Trophoblast cell (in vitro differentiated cells and primary cell): ENCODE results near the gene GPR61.

Source experiments
- DNase-seq, 2 donors: peaks; one replicate each; pipeline ENCODE4 v3.0.0-alpha.2; 2016
- H2AFZ ChIP-seq: 2 replicates; pipeline ENCODE4 v1.6.1; 2013; ENCODE audit warnings: low read length, moderate library complexity, mild to moderate bottlenecking; ENCODE audit not compliant: insufficient read depth, poor library complexity
- H2AK5ac ChIP-seq: 2 replicates; pipeline ENCODE4 v1.6.1; 2013; ENCODE audit warnings: mild to moderate bottlenecking, low read length
- H2BK120ac ChIP-seq: 2 replicates; pipeline ENCODE4 v1.6.1; 2013; ENCODE audit warnings: low read length, mild to moderate bottlenecking, moderate library complexity; ENCODE audit not compliant: insufficient read depth, poor library complexity
- H2BK12ac ChIP-seq: 2 replicates; pipeline ENCODE4 v1.6.1; 2013; ENCODE audit warnings: mild to moderate bottlenecking, low read length, moderate library complexity
- H2BK5ac ChIP-seq: 2 replicates; pipeline ENCODE4 v1.6.1; 2013; ENCODE audit warnings: low read length, low read depth, moderate library complexity, mild to moderate bottlenecking; ENCODE audit not compliant: poor library complexity
- H3K14ac ChIP-seq: 2 replicates; pipeline ENCODE4 v1.6.1; 2013; ENCODE audit warnings: mild to moderate bottlenecking, low read length
- H3K18ac ChIP-seq: 2 replicates; pipeline ENCODE4 v1.6.1; 2013; ENCODE audit warnings: mild to moderate bottlenecking, low read length
- H3K23ac ChIP-seq: 2 replicates; pipeline ENCODE4 v1.6.1; 2013; ENCODE audit warnings: low read length
- H3K27ac ChIP-seq: 2 replicates; pipeline ENCODE4 v1.5.1; 2013; ENCODE audit warnings: low read depth, mild to moderate bottlenecking, inconsistent platforms, low read length, moderate library complexity
- H3K27me3 ChIP-seq: 2 replicates; pipeline ENCODE4 v1.6.1; 2013; ENCODE audit warnings: inconsistent platforms, mild to moderate bottlenecking, low read length, moderate library complexity; ENCODE audit not compliant: insufficient read depth
- H3K36me3 ChIP-seq, 2 experiments: 1 replicate in 1 of 2; 2 replicates in 1 of 2; pipeline ENCODE4 v1.6.1; 2013; ENCODE audit warnings: low read length in 2 of 2, mild to moderate bottlenecking in 2 of 2, moderate library complexity in 1 of 2; ENCODE audit not compliant: insufficient read depth in 2 of 2, control insufficient read depth in 1 of 2
- H3K4ac ChIP-seq: 2 replicates; pipeline ENCODE4 v1.6.1; 2013; ENCODE audit warnings: low read depth, mild to moderate bottlenecking, low read length, moderate library complexity
- H3K4me1 ChIP-seq, 2 experiments: 1 replicate in 1 of 2; 2 replicates in 1 of 2; pipeline ENCODE4 v1.6.1; 2013; ENCODE audit warnings: low read length in 2 of 2, mild to moderate bottlenecking in 2 of 2, moderate library complexity in 1 of 2; ENCODE audit not compliant: insufficient read depth in 2 of 2, control insufficient read depth in 1 of 2
- H3K4me2 ChIP-seq: 2 replicates; pipeline ENCODE4 v1.6.1; 2013; ENCODE audit warnings: inconsistent platforms, mild to moderate bottlenecking, low read length, moderate library complexity
- H3K4me3 ChIP-seq: 2 replicates; pipeline ENCODE4 v1.5.1; 2013; ENCODE audit warnings: mild to moderate bottlenecking, low read depth, low read length, inconsistent platforms
- H3K79me1 ChIP-seq: one replicate; pipeline ENCODE4 v1.6.1; 2013; ENCODE audit warnings: low read length
- H3K79me2 ChIP-seq: 2 replicates; pipeline ENCODE4 v1.6.1; 2013; ENCODE audit warnings: low read length, mild to moderate bottlenecking; ENCODE audit not compliant: control insufficient read depth, insufficient read depth, poor library complexity
- H3K9ac ChIP-seq: 2 replicates; pipeline ENCODE4 v1.6.1; 2013; ENCODE audit warnings: mild to moderate bottlenecking, low read length
- H3K9me3 ChIP-seq: 2 replicates; pipeline ENCODE4 v1.6.1; 2013; ENCODE audit warnings: low read depth, mild to moderate bottlenecking, control low read depth, inconsistent platforms, low read length; ENCODE audit not compliant: insufficient read depth
- H4K12ac ChIP-seq: 2 replicates; pipeline ENCODE4 v1.6.1; 2013; ENCODE audit warnings: low read depth, mild to moderate bottlenecking, low read length, moderate library complexity
- H4K8ac ChIP-seq: 2 replicates; pipeline ENCODE4 v1.6.1; 2013; ENCODE audit warnings: low read depth, mild to moderate bottlenecking, low read length, moderate library complexity
- H4K91ac ChIP-seq: one replicate; pipeline ENCODE4 v1.6.1; 2013; ENCODE audit warnings: low read depth, mild to moderate bottlenecking, low read length, moderate library complexity
- WGBS: extraction: QIAGEN DNeasy Blood & Tissue Kit; methylation state at CpG from one replicate; pipeline ENCODE4 v1.1.7; 2013; ENCODE audit warnings: missing lambda C conversion rate; ENCODE audit not compliant: insufficient read length, insufficient coverage; ENCODE audit errors: extremely low coverage; 5-methylcytosine and 5-hydroxymethylcytosine counted together

Gene GPR61

DNA sequence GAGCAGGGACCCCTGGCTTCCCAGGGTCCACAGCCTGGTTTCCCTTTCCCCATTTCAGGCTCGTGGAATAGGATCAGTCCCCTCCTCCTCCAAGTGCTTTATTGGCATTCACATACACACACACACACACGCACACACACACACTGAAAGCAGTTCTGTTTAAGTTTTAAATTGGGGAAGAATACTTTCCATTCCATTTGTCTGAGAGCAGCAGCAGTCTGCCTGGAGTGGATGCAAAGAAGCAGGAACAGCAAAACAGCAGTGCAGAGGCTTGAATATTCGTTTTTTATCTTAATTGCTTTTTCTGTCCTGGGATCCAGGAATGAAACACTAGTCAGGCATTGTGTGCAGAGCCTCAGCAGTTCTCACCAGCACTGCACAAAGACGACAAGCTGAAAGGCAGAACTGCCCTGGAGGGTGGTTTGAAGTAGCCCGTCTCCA, 38.7 kb upstream of the GPR61 start:
- Histone ChIP-seq H2AK5ac (no peak overlapping the region), H3K27ac (peak overlapping the region; percentile 24), H2AFZ (no peak overlapping the region), H3K4me2 (peak overlapping the region; percentile 37), H3K9me3 (no peaks in the 10 kb centered on the region), H3K79me2 (no peaks in the 10 kb centered on the region), H3K27me3 (no peaks in the 10 kb centered on the region), H2BK12ac (no peak overlapping the region), H4K8ac (no peak overlapping the region), H3K18ac (no peak overlapping the region), H3K4me1 (peaks cover 15 to 24% of the 10 kb centered on the region in 2 experiments), H3K4me3 (no peak overlapping the region), H3K4ac (no peak overlapping the region), H3K23ac (no peak overlapping the region), H3K36me3 (peaks cover 6 to 11% of the 10 kb centered on the region in 2 experiments), H3K79me1 (peaks cover 2% of the 10 kb centered on the region), H4K12ac (no peak overlapping the region), H4K91ac (no peak overlapping the region), H3K14ac (no peak overlapping the region), H3K9ac (no peak overlapping the region), H2BK120ac (no peak overlapping the region), H2BK5ac (no peak overlapping the region)
- peak in 1 of 2 donors; percentile 11 for DNase-seq
- WGBS = no CpG with 5 or more reads among the region's 5 CpGs

DNA sequence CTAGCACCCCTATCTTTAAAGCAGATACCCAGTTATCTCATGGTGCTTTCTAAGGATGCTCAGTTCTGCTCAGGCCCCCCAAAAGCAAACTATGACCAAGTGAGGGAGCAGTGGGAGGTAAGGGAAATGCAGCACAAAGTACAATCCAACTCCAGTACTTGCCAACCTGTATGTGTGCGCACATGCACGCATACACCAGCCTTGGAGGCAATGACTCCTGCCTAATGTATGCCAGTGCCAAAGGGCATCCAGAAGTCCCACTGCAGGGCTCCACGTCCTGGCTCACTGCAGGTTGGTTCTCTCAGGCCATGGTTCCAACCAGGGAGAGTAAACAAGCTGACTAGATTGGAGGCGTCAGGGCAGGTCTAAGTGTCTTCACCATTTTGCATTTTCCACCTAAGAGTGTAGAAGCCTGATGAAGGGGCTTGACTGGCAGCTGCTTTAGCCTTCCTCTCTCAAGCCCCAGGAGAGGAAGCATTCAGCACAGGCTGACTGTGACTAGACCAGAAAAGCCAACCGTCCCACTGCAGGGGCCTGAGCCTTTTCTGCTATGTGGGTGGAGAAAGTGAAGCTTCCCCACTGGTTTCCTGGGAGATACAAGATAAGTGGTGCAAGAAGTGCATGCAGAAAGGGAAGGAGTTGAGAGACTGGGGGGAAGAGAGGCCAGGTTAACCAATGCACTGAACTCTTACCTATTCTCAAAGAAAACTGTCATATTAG, 37.9 kb upstream of the GPR61 start:
- Histone ChIP-seq H4K91ac (no peak overlapping the region), H4K12ac (no peak overlapping the region), H3K9me3 (no peaks in the 10 kb centered on the region), H2AFZ (no peak overlapping the region), H3K23ac (no peak overlapping the region), H3K79me1 (peaks cover 2% of the 10 kb centered on the region), H3K4me1 (peaks cover 15 to 24% of the 10 kb centered on the region in 2 experiments), H2AK5ac (no peak overlapping the region), H2BK12ac (no peak overlapping the region), H3K27me3 (no peaks in the 10 kb centered on the region), H3K4ac (no peak overlapping the region), H3K36me3 (peaks cover 2 to 5% of the 10 kb centered on the region in 2 experiments), H3K27ac (no peak overlapping the region), H3K4me2 (no peak overlapping the region), H2BK5ac (no peak overlapping the region), H3K79me2 (no peaks in the 10 kb centered on the region), H3K14ac (no peak overlapping the region), H3K18ac (no peak overlapping the region), H3K9ac (no peak overlapping the region), H4K8ac (no peak overlapping the region), H2BK120ac (no peak overlapping the region), H3K4me3 (no peak overlapping the region)
- WGBS = no CpG with 5 or more reads among the region's 5 CpGs
- no peak for DNase-seq

DNA sequence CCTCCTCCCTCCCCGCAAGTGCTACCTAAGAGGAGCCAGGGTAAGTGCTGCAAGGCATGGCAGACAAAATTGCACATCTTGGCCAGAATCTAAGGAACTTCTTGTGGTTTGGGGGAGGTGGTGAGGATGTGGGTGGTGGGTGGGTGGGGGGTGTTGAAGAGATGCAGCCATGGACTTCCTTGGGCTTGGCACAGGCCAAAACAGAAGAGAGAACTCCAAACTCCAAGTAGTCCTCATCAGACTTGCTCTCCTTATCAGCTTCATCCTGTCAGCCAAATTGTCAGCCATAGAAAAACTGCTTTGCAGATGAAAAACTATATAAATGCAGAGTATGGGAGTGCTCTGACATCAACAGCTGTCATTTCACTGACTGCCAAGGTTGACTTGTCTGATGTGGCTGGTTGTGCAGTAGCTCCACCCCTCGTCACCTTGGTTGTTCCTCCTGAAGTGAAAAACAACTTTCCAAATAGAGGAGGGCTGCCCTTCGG, 37.3 kb upstream of the GPR61 start:
- H3K4me1 ChIP-seq = peaks cover 15 to 24% of the 10 kb centered on the region in 2 experiments
- no peak overlapping the region for H3K4ac ChIP-seq
- H3K18ac ChIP-seq = no peak overlapping the region
- H2BK5ac ChIP-seq = no peak overlapping the region
- H3K9ac ChIP-seq = no peak overlapping the region
- no peak overlapping the region for H3K27ac ChIP-seq
- no peak overlapping the region for H2AK5ac ChIP-seq
- no peak overlapping the region for H2AFZ ChIP-seq
- no peak overlapping the region for H2BK12ac ChIP-seq
- no peak overlapping the region for H3K14ac ChIP-seq
- no peak overlapping the region for H2BK120ac ChIP-seq
- H4K8ac ChIP-seq = no peak overlapping the region
- no peak overlapping the region for H4K12ac ChIP-seq
- no peak overlapping the region for H4K91ac ChIP-seq
- H3K4me3 ChIP-seq = no peak overlapping the region
- H3K27me3 ChIP-seq = no peaks in the 10 kb centered on the region
- peaks cover 2% of the 10 kb centered on the region for H3K79me1 ChIP-seq
- H3K36me3 ChIP-seq = peaks cover 0 to 1% of the 10 kb centered on the region in 2 experiments
- no peak for DNase-seq
- H3K23ac ChIP-seq = no peak overlapping the region
- no peaks in the 10 kb centered on the region for H3K79me2 ChIP-seq
- no peak overlapping the region for H3K4me2 ChIP-seq
- H3K9me3 ChIP-seq = peaks cover 3% of the 10 kb centered on the region
- WGBS = no CpG with 5 or more reads among the region's 3 CpGs

DNA sequence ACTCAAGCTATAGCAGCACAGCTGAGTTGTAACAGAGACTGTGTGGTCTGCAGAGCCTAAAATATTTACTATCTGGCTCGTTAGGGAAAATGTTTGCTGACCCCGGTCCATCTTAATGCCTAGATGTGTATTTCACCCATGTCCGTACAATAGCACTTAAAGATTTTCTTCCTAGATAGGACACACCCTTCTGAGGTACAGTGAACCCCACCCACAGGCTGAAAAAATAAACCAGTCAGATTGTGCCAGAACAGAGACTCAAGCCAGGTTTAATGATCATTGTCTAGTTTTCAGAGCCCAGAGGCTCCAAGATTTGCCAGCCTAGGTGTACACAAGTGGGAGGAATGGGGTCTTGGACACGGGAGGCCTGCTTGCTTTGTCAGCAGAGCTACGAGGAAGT, 35.7 kb upstream of the GPR61 start:
- Histone ChIP-seq H3K14ac (no peak overlapping the region), H2AK5ac (no peak overlapping the region), H3K4me3 (no peak overlapping the region), H3K79me2 (no peaks in the 10 kb centered on the region), H3K4me2 (no peak overlapping the region), H3K23ac (no peak overlapping the region), H3K4me1 (peaks cover 15 to 24% of the 10 kb centered on the region in 2 experiments), H2BK120ac (no peak overlapping the region), H3K79me1 (peaks cover 2% of the 10 kb centered on the region), H4K12ac (no peak overlapping the region), H2AFZ (no peak overlapping the region), H3K27me3 (peaks cover 2% of the 10 kb centered on the region), H2BK5ac (no peak overlapping the region), H3K18ac (no peak overlapping the region), H3K9me3 (peaks cover 7% of the 10 kb centered on the region), H3K36me3 (no peaks in the 10 kb centered on the region), H3K4ac (no peak overlapping the region), H3K27ac (no peak overlapping the region), H3K9ac (no peak overlapping the region), H4K8ac (no peak overlapping the region), H2BK12ac (no peak overlapping the region), H4K91ac (no peak overlapping the region)
- no peak for DNase-seq
- WGBS = no CpG with 5 or more reads among the region's 5 CpGs
